IMR-90 (cell line): Measurements from ENCODE around the gene CLIP3. TPM values are rescaled to one million over a fixed set of nuclear protein-coding genes. Genes with fewer than 3 reads are reported as not detected.

Source experiments
- ATAC-seq: fragments of 200-7000 bp; cut with Tn5 transposase; 2 replicates; pipeline ENCODE4 v1.9.1; 2020; ENCODE audit warnings: low read depth, mild to moderate bottlenecking, moderate library complexity
- BruUV-seq: library from RNA; stranded (reverse); fragments of 400-500 nt; replicated peaks from 2 replicates; lab custom pipeline; 2021; lab: Mats Ljungman, UMichigan
- CTCF ChIA-PET: fragments of 300-600 bp; formaldehyde crosslinking; extraction: SDS; loops from one replicate; lab custom pipeline; 2021; ENCODE audit warnings: antibody characterized with exemption; lab: Yijun Ruan, JAX
- POLR2A ChIA-PET: fragments of 300-600 bp; sonication (Branson Sonifier 250); formaldehyde crosslinking; loops from one replicate; lab custom pipeline; 2022; ENCODE audit warnings: antibody characterized with exemption; ENCODE audit not compliant: unreplicated experiment; lab: Charles Lee
- DNase-seq: peaks from one replicate; pipeline ENCODE4 v3.0.0; 2013
- H2AFZ ChIP-seq: replicated peaks from 2 replicates; pipeline ENCODE3; 2013; ENCODE audit warnings: low read length, mild to moderate bottlenecking; ENCODE audit not compliant: poor library complexity
- H2AK5ac ChIP-seq: 2 replicates; pipeline ENCODE4 v1.6.1; 2013; ENCODE audit warnings: low read depth, low read length, inconsistent platforms
- H2AK9ac ChIP-seq: replicated peaks from 2 replicates; pipeline ENCODE3; 2013; ENCODE audit warnings: mild to moderate bottlenecking, low read depth, low read length, moderate library complexity; ENCODE audit not compliant: poor library complexity
- H2BK120ac ChIP-seq: 2 replicates; pipeline ENCODE4 v1.6.1; 2013; ENCODE audit warnings: low read depth, low read length, inconsistent platforms
- H2BK15ac ChIP-seq: 3 replicates; pipeline ENCODE4 v1.6.1; 2013; ENCODE audit warnings: low read depth, low read length, inconsistent platforms
- H2BK20ac ChIP-seq: 2 replicates; pipeline ENCODE4 v1.6.1; 2013; ENCODE audit warnings: low read depth, mild to moderate bottlenecking, inconsistent platforms, low read length, moderate library complexity
- H2BK5ac ChIP-seq: 2 replicates; pipeline ENCODE4 v1.6.1; 2013; ENCODE audit warnings: mild to moderate bottlenecking, low read depth, low read length, inconsistent platforms; ENCODE audit not compliant: poor library complexity, severe bottlenecking
- H3K14ac ChIP-seq: replicated peaks from 2 replicates; pipeline ENCODE4 v1.6.1; 2013; ENCODE audit warnings: low read depth, low read length, inconsistent platforms
- H3K18ac ChIP-seq: 2 replicates; pipeline ENCODE4 v1.6.1; 2013; ENCODE audit warnings: low read depth, low read length, control low read depth
- H3K23ac ChIP-seq: 2 replicates; pipeline ENCODE4 v1.6.1; 2013; ENCODE audit warnings: low read depth, low read length, inconsistent platforms
- H3K27ac ChIP-seq: 2 replicates; pipeline ENCODE4 v1.5.1; 2013; ENCODE audit warnings: mild to moderate bottlenecking, control low read depth, low read length; ENCODE audit not compliant: insufficient read depth
- H3K27me3 ChIP-seq: 2 replicates; pipeline ENCODE4 v1.6.1; 2013; ENCODE audit warnings: low read length; ENCODE audit not compliant: control insufficient read depth, insufficient read depth
- H3K36me3 ChIP-seq: 2 replicates; pipeline ENCODE4 v1.6.1; 2013; ENCODE audit warnings: low read length, mixed read lengths; ENCODE audit not compliant: control insufficient read depth, insufficient read depth
- H3K4ac ChIP-seq: 2 replicates; pipeline ENCODE4 v1.6.1; 2013; ENCODE audit warnings: low read depth, low read length, inconsistent platforms
- H3K4me1 ChIP-seq: 2 replicates; pipeline ENCODE4 v1.6.1; 2013; ENCODE audit warnings: low read length, mixed read lengths; ENCODE audit not compliant: control insufficient read depth, insufficient read depth
- H3K4me2 ChIP-seq: 2 replicates; pipeline ENCODE4 v1.6.1; 2013; ENCODE audit warnings: low read depth, mild to moderate bottlenecking, control low read depth, low read length, moderate library complexity
- H3K4me3 ChIP-seq: 2 replicates; pipeline ENCODE4 v1.5.1; 2013; ENCODE audit warnings: low read depth, mild to moderate bottlenecking, control low read depth, low read length, moderate library complexity; ENCODE audit not compliant: insufficient read depth
- H3K56ac ChIP-seq: 2 replicates; pipeline ENCODE4 v1.6.1; 2013; ENCODE audit warnings: low read length, inconsistent platforms; ENCODE audit not compliant: insufficient read depth; ENCODE audit errors: extremely low read depth
- H3K79me1 ChIP-seq, 2 experiments: 2 replicates each; pipeline ENCODE4 v1.6.1; 2013; ENCODE audit warnings: low read length in 2 of 2, inconsistent platforms in 1 of 2, low read depth in 1 of 2
- H3K9ac ChIP-seq: 2 replicates; pipeline ENCODE4 v1.6.1; 2013; ENCODE audit warnings: low read depth, low read length, control low read depth
- H3K9me1 ChIP-seq: 2 replicates; pipeline ENCODE4 v1.6.1; 2013; ENCODE audit warnings: low read length, inconsistent platforms; ENCODE audit not compliant: insufficient read depth
- H3K9me3 ChIP-seq: 2 replicates; pipeline ENCODE4 v1.6.1; 2013; ENCODE audit warnings: low read length; ENCODE audit not compliant: control insufficient read depth, insufficient read depth
- H4K20me1 ChIP-seq: 2 replicates; pipeline ENCODE4 v1.6.1; 2013; ENCODE audit warnings: low read length, inconsistent platforms; ENCODE audit not compliant: insufficient read depth
- H4K5ac ChIP-seq: 2 replicates; pipeline ENCODE4 v1.6.1; 2013; ENCODE audit warnings: mild to moderate bottlenecking, low read depth, low read length, control low read depth
- H4K8ac ChIP-seq, 2 experiments: 2 replicates each; pipeline ENCODE4 v1.6.1; 2013; ENCODE audit warnings: low read depth in 2 of 2, low read length in 2 of 2, control low read depth in 1 of 2, inconsistent platforms in 1 of 2
- H4K91ac ChIP-seq: 2 replicates; pipeline ENCODE4 v1.6.1; 2013; ENCODE audit warnings: low read depth, low read length, inconsistent platforms; ENCODE audit not compliant: insufficient read depth
- CEBPB ChIP-seq: IDR thresholded peaks from 2 replicates; pipeline ENCODE4 v1.6.1; 2012; ENCODE audit warnings: low read depth, low read length, improper control_type of control experiment
- CHD1 ChIP-seq: IDR thresholded peaks from 2 replicates; pipeline ENCODE4 v1.6.1; 2012; ENCODE audit warnings: low read depth, low read length, improper control_type of control experiment
- CTCF ChIP-seq: conservative IDR thresholded peaks from 2 replicates; pipeline ENCODE4 v1.5.1; 2012; ENCODE audit warnings: mild to moderate bottlenecking, low read depth, low read length, improper control_type of control experiment
- ELK1 ChIP-seq: fragments of 150-350 bp; IDR thresholded peaks from 2 replicates; pipeline ENCODE4 v1.6.1; 2016; ENCODE audit warnings: low read depth, mild to moderate bottlenecking, low read length, moderate library complexity, borderline replicate concordance
- FOS ChIP-seq: fragments of 150-350 bp; IDR thresholded peaks from 2 replicates; pipeline ENCODE4 v1.6.1; 2016; ENCODE audit warnings: low read depth, low read length
- MAFK ChIP-seq: IDR thresholded peaks from 2 replicates; pipeline ENCODE4 v1.6.1; 2012; ENCODE audit warnings: low read depth, low read length, improper control_type of control experiment
- MAZ ChIP-seq: IDR thresholded peaks from 2 replicates; pipeline ENCODE4 v1.6.1; 2012; ENCODE audit warnings: low read depth, mild to moderate bottlenecking, low read length, improper control_type of control experiment, moderate library complexity, borderline replicate concordance
- POLR2A ChIP-seq: IDR thresholded peaks from 2 replicates; pipeline ENCODE4 v1.6.1; 2012; ENCODE audit warnings: mild to moderate bottlenecking, low read depth, low read length
- RAD21 ChIP-seq: IDR thresholded peaks from 2 replicates; pipeline ENCODE4 v1.6.1; 2012; ENCODE audit warnings: low read length, improper control_type of control experiment
- RCOR1 ChIP-seq: IDR thresholded peaks from 2 replicates; pipeline ENCODE4 v1.6.1; 2012; ENCODE audit warnings: mild to moderate bottlenecking, low read length, improper control_type of control experiment; ENCODE audit not compliant: insufficient replicate concordance
- SMC3 ChIP-seq: fragments of 150-350 bp; IDR thresholded peaks from 2 replicates; pipeline ENCODE4 v1.6.1; 2016; ENCODE audit warnings: low read depth, mild to moderate bottlenecking, antibody characterized with exemption, low read length, moderate library complexity
- USF2 ChIP-seq: fragments of 150-350 bp; IDR thresholded peaks from 2 replicates; pipeline ENCODE4 v1.6.1; 2017; ENCODE audit warnings: mild to moderate bottlenecking, antibody characterized with exemption, low read length, low read depth
- WGBS, 2 experiments: methylation state at CpG; one replicate each; pipeline versions ENCODE4 v1.1.5 to v1.1.7; 2013; ENCODE audit warnings: missing lambda C conversion rate in 2 of 2; ENCODE audit not compliant: insufficient read length in 1 of 2; ENCODE audit errors: extremely low coverage in 2 of 2; 5-methylcytosine and 5-hydroxymethylcytosine counted together
- dilution Hi-C: fragments of 300-500 bp; cut with HindIII; formaldehyde crosslinking; loops from one replicate; pipeline ENCODE4 v1.14.3; 2018; ENCODE audit warnings: low sequenced_read_pairs; ENCODE audit not compliant: unreplicated experiment
- in situ Hi-C: fragments of 300-500 bp; cut with MboI; formaldehyde crosslinking; loops from 3 replicates; pipeline ENCODE4 v1.14.3; 2019; ENCODE audit warnings: low sequenced_read_pairs, inconsistent platforms, mixed read lengths
- intact Hi-C: fragments of 100-400 bp; cut with micrococcal nuclease; formaldehyde crosslinking; loops from 2 replicates; pipeline ENCODE4 v1.10.0; 2022
- polyA plus RNA-seq, 3 experiments: library from polyadenylated mRNA; depleted of rRNA; stranded (reverse); fragments of >200 nt; gene quantifications; 2 replicates each; pipeline ENCODE4 v1.2.3, GENCODE V29; 2012; ENCODE audit warnings: low replicate concordance in 1 of 3
- total RNA-seq: library from RNA; depleted of rRNA; stranded (reverse); fragments of >200 nt; gene quantifications from 2 replicates; pipeline ENCODE4 v1.2.3, GENCODE V29; 2012

The CLIP3 gene
- total and polyA plus RNA-seq, 2 of the 4 experiments (the other 2 are of a cell fraction) = 5.4 to 28.7 TPM

DNA sequence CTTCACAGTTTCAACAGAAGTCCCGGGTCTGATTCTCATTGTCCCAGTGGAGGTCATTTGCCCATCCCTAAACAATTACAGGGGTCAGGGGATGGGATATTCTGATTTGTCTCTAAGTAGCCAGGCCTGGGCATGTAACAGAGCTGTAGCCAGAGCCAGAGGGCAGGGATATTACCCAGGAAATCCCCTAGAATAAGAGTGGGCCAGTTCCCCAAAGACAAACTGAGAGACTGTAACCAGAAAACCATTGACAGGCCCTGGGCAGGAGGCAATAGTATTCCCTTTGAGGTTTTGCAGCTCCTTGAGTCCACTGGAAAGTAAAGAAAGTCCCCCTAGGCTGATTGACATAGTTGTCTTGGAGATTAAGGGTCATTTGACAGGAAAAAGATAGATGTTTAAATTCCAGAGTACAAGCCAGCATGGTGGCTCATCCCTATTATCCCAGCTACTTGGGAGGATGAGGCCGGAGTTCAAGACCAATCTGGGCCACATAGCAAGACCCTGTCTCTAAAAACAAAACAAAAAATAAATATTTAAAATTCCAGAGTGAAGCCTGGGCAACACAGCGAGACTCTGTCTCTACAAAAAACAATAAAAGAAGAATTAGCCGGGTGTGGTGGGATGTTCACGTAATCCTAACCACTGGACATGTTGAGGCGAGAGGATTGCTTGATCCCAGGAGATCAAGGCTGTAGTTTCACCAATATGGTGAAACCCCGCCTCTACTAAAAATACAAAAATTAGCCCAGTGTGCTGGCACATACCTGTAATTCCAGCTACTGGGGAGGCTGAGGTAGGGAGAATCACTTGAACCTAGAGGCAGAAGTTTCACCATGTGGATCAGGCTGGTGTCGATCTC, 39.5 kb downstream of the CLIP3 start:
- POLR2A ChIA-PET = no interaction called here
- intact Hi-C loops = no loop called here
- no peak overlapping the region for H3K27ac ChIP-seq

More for the DNA sequence above, 39.5 kb downstream of the CLIP3 start:
- Histone ChIP-seq H2BK120ac (no peak overlapping the region), H3K4ac (no peak overlapping the region), H3K4me1 (no peaks in the 10 kb centered on the region), H3K23ac (no peak overlapping the region), H2BK15ac (no peak overlapping the region), H4K20me1 (0 out of 2 replicates have a peak, but pooled peaks cover 4% of the 10 kb centered on the region), H2AK9ac (no peak overlapping the region), H3K79me1 (peaks cover 13 to 28% of the 10 kb centered on the region in 2 experiments; a peak in 3 of 4 replicates), H3K9me3 (peaks cover 5% of the 10 kb centered on the region), H3K14ac (no peak overlapping the region), H4K5ac (no peak overlapping the region), H3K4me2 (no peak overlapping the region), H2BK20ac (no peak overlapping the region), H2AFZ (no peak overlapping the region), H3K4me3 (no peak overlapping the region), H3K9ac (no peak overlapping the region), H2BK5ac (no peak overlapping the region), H2AK5ac (no peak overlapping the region), H3K56ac (no peak overlapping the region), H4K91ac (no peak overlapping the region), H3K36me3 (no peaks in the 10 kb centered on the region), H3K9me1 (no peaks in the 10 kb centered on the region; the same call in 1 of the 2 replicates), H4K8ac (no peak overlapping the region), H3K18ac (no peak overlapping the region), H3K27me3 (peaks cover 2% of the 10 kb centered on the region; the same call in 1 of the 2 replicates)
- ATAC-seq (no peak), DNase-seq (no peak)
- in situ Hi-C loops (no loop called here), dilution Hi-C loops (no loop called here)
- BruUV-seq = no TSS peak
- WGBS, 2 experiments = no CpG with 5 or more reads among the region's 8 CpGs
- TF ChIP-seq RAD21 (no peak), USF2 (no peak), MAFK (no peak), ELK1 (no peak), CEBPB (no peak), MAZ (no peak), CHD1 (no peak), FOS (no peak), SMC3 (no peak), RCOR1 (no peak), CTCF (no peak), POLR2A (no peak)
- CTCF ChIA-PET = no interaction called here
